ENCODE measurements around the gene MIOS. TPM values are rescaled to one million over a fixed set of nuclear protein-coding genes. Genes with fewer than 3 reads are reported as not detected.

The MIOS gene
- total RNA-seq, 1 donor from 2014 or later, result 62.0 TPM

- Mint-ChIP-seq H3K4me1 (peaks cover 5% of the 10 kb centered on the region), H3K9me3 (no peaks in the 10 kb centered on the region), H3K4me3 (no peak overlapping the region), H3K36me3 (peaks cover 10% of the 10 kb centered on the region), H3K27ac (no peak overlapping the region), H3K27me3 (ENCODE audit: insufficient read depth, low read depth) (no peaks in the 10 kb centered on the region)
- peaks cover 22% of the 10 kb centered on the region for H3K79me2 ChIP-seq (ENCODE audit: low read depth)
- H3K36me3 ChIP-seq, result peaks cover 4% of the 10 kb centered on the region
- H3K9ac ChIP-seq, result no peak overlapping the region
- DNase-seq (ENCODE audit: low spot score), result no peak
- no peak overlapping the region for H2AFZ ChIP-seq (replicated peaks)
- H3K4me3 ChIP-seq, result no peak overlapping the region
- H4K20me1 ChIP-seq (ENCODE audit: low read depth), result peaks cover 18% of the 10 kb centered on the region
- no peaks in the 10 kb centered on the region for H3K9me3 ChIP-seq (ENCODE audit: low read depth)
- H3K4me2 ChIP-seq, result no peak overlapping the region
- H3K4me1 ChIP-seq, result peaks cover 12% of the 10 kb centered on the region
- no peak for TF ChIP-seq CTCF (IDR thresholded peaks at IDR 0.05)
- TF ChIP-seq EZH2phosphoT487 (IDR thresholded peaks at IDR 0.05), result no peak
- no peak for TF ChIP-seq EZH2 (IDR thresholded peaks at IDR 0.05)
- H3K27me3 ChIP-seq, result no peaks in the 10 kb centered on the region
- no peak overlapping the region for H3K27ac ChIP-seq
- peaks cover 21% of the 10 kb centered on the region for H3F3A ChIP-seq (ENCODE audit: low read depth)
These were observed 13.0 kb downstream of the MIOS start for GRCh38 chr7:7579638-7580037.

GRCh38 chr7:7581531-7582179 lies 15.0 kb downstream of the MIOS start:
- Mint-ChIP-seq H3K27ac (no peak overlapping the region), H3K9me3 (no peaks in the 10 kb centered on the region), H3K36me3 (peaks cover 10% of the 10 kb centered on the region), H3K4me3 (no peak overlapping the region), H3K4me1 (peaks cover 5% of the 10 kb centered on the region), H3K27me3 (ENCODE audit: insufficient read depth, low read depth) (no peaks in the 10 kb centered on the region)
- no peaks in the 10 kb centered on the region for H3K27me3 ChIP-seq
- peaks cover 12% of the 10 kb centered on the region for H3K4me1 ChIP-seq
- peak overlapping the region; percentile 10 for H3K4me3 ChIP-seq
- no peaks in the 10 kb centered on the region for H3K9me3 ChIP-seq (ENCODE audit: low read depth)
- DNase-seq (ENCODE audit: low spot score), result peak; percentile 77
- H4K20me1 ChIP-seq (ENCODE audit: low read depth), result peaks cover 18% of the 10 kb centered on the region
- no peak overlapping the region for H2AFZ ChIP-seq (replicated peaks)
- H3K36me3 ChIP-seq, result peaks cover 4% of the 10 kb centered on the region
- peaks cover 21% of the 10 kb centered on the region for H3F3A ChIP-seq (ENCODE audit: low read depth)
- no peak overlapping the region for H3K27ac ChIP-seq
- H3K79me2 ChIP-seq (ENCODE audit: low read depth), result peaks cover 13% of the 10 kb centered on the region
- H3K9ac ChIP-seq, result no peak overlapping the region
- peak overlapping the region; percentile 52 for H3K4me2 ChIP-seq
- TF ChIP-seq EZH2phosphoT487 (IDR thresholded peaks at IDR 0.05) (peak; percentile 58), EZH2 (IDR thresholded peaks at IDR 0.05) (no peak), CTCF (IDR thresholded peaks at IDR 0.05) (no peak)

- Mint-ChIP-seq H3K27me3 (ENCODE audit: insufficient read depth, low read depth) (no peaks in the 10 kb centered on the region), H3K36me3 (peaks cover 10% of the 10 kb centered on the region), H3K9me3 (no peaks in the 10 kb centered on the region), H3K4me1 (peaks cover 5% of the 10 kb centered on the region), H3K27ac (no peak overlapping the region), H3K4me3 (no peak overlapping the region)
- no peak overlapping the region for H2AFZ ChIP-seq (replicated peaks)
- no peaks in the 10 kb centered on the region for H3K27me3 ChIP-seq
- no peak overlapping the region for H3K4me3 ChIP-seq
- peaks cover 4% of the 10 kb centered on the region for H3K36me3 ChIP-seq
- H3K79me2 ChIP-seq (ENCODE audit: low read depth), result peaks cover 13% of the 10 kb centered on the region
- peaks cover 18% of the 10 kb centered on the region for H4K20me1 ChIP-seq (ENCODE audit: low read depth)
- no peak overlapping the region for H3K27ac ChIP-seq
- no peak for TF ChIP-seq CTCF (IDR thresholded peaks at IDR 0.05)
- no peak for TF ChIP-seq EZH2 (IDR thresholded peaks at IDR 0.05)
- TF ChIP-seq EZH2phosphoT487 (IDR thresholded peaks at IDR 0.05), result no peak
- no peak overlapping the region for H3K9ac ChIP-seq
- H3F3A ChIP-seq (ENCODE audit: low read depth), result peaks cover 21% of the 10 kb centered on the region
- peaks cover 12% of the 10 kb centered on the region for H3K4me1 ChIP-seq
- no peaks in the 10 kb centered on the region for H3K9me3 ChIP-seq (ENCODE audit: low read depth)
- peak overlapping the region; percentile 52 for H3K4me2 ChIP-seq
- DNase-seq (ENCODE audit: low spot score), result no peak
These were observed 15.9 kb downstream of the MIOS start for GRCh38 chr7:7582596-7582995.
